Measurements from ENCODE around the gene CCDC78. TPM values are rescaled to one million over a fixed set of nuclear protein-coding genes. Genes with fewer than 3 reads are reported as not detected.
"Not testable (repeated sequence)": the region's sequence is repeated elsewhere in the genome, so short reads cannot be mapped to it uniquely, and the experiment has no call there.

The CCDC78 gene
- total RNA-seq, 1 donor from 2014 or later, result 3.9 TPM

DNA sequence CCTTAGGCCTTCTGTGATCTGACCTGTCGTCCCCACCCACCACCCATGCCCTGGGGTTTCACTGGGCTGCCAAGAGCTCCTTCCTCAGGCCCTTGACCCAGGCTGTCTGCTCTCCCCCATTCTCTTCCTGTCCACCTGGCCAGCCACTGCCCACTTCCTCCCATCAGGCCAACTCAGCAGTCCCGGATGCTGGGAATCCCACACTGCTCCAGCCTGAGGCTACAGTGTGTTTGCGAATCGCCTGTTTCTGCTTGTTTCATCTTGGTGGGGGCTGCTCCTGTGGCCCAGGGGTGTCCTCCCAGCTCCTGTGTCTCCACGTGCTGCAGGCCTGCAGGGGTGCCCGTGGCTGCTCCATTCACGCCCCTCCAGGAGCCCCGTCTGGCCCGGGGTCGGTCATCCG lies 12.2 kb downstream of the CCDC78 start:
- Mint-ChIP-seq H3K27ac (no peak overlapping the region), H3K4me3 (no peak overlapping the region), H3K27me3 (peaks cover 25% of the 10 kb centered on the region), H3K9me3 (no peaks in the 10 kb centered on the region), H3K36me3 (no peaks in the 10 kb centered on the region), H3K4me1 (ENCODE audit: unreplicated experiment) (peaks cover 13% of the 10 kb centered on the region)
- no peak for DNase-seq (ENCODE audit: extremely low spot score, unreplicated experiment)
- no peak for TF ChIP-seq CTCF (conservative IDR thresholded peaks at IDR 0.05)

GRCh38 chr16:712740-713250 lies 13.4 kb downstream of the CCDC78 start:
- H3K36me3 Mint-ChIP-seq; H3K4me1 Mint-ChIP-seq (ENCODE audit: unreplicated experiment); DNase-seq (ENCODE audit: extremely low spot score, unreplicated experiment); H3K9me3 Mint-ChIP-seq: not testable (repeated sequence)
- TF ChIP-seq CTCF (conservative IDR thresholded peaks at IDR 0.05), result peak; percentile 69
- Mint-ChIP-seq H3K27ac (peak overlapping the region; percentile 78), H3K4me3 (peak overlapping the region; percentile 44), H3K27me3 (peaks cover 38% of the 10 kb centered on the region)

- Mint-ChIP-seq H3K27ac (no peak overlapping the region), H3K4me3 (no peak overlapping the region), H3K9me3 (no peaks in the 10 kb centered on the region), H3K27me3 (peaks cover 47% of the 10 kb centered on the region), H3K36me3 (no peaks in the 10 kb centered on the region), H3K4me1 (ENCODE audit: unreplicated experiment) (peaks cover 8% of the 10 kb centered on the region)
- peak; percentile 88 for DNase-seq (ENCODE audit: extremely low spot score, unreplicated experiment)
- TF ChIP-seq CTCF (conservative IDR thresholded peaks at IDR 0.05), result peak; percentile 98
Measured at GRCh38 chr16:711548-712320, 14.5 kb downstream of the CCDC78 start.

DNA sequence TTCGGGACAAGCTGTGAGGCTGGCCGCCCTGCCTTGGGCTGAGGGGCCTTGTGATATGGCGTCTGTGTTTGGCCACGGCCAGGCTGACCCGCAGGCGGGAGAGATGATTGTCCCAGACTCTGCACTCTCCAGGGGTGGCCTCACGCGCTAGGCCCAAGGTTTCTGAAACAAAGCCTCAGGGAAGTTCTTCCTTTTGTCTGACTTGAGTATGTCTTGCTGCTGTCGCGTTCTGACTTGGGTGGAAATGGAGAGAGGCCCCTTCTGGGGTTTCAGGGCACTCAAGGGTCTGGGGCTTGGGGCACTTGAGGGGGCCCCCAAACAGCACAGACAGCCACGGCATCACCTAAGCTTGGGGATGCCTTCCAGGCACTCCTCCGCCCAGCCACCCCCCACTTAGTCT lies 15.2 kb downstream of the CCDC78 start:
- Mint-ChIP-seq H3K27ac (no peak overlapping the region), H3K4me3 (no peak overlapping the region), H3K36me3 (no peaks in the 10 kb centered on the region), H3K27me3 (peaks cover 53% of the 10 kb centered on the region), H3K9me3 (no peaks in the 10 kb centered on the region), H3K4me1 (ENCODE audit: unreplicated experiment) (peaks cover 4% of the 10 kb centered on the region)
- no peak for TF ChIP-seq CTCF (conservative IDR thresholded peaks at IDR 0.05)
- DNase-seq (ENCODE audit: extremely low spot score, unreplicated experiment), result no peak

- Mint-ChIP-seq H3K27me3 (peaks cover 50% of the 10 kb centered on the region), H3K4me3 (peak overlapping the region; percentile 52), H3K27ac (no peak overlapping the region), H3K9me3 (no peaks in the 10 kb centered on the region), H3K4me1 (ENCODE audit: unreplicated experiment) (peaks cover 4% of the 10 kb centered on the region), H3K36me3 (no peaks in the 10 kb centered on the region)
- no peak for TF ChIP-seq CTCF (conservative IDR thresholded peaks at IDR 0.05)
- no peak for DNase-seq (ENCODE audit: extremely low spot score, unreplicated experiment)
Measured at GRCh38 chr16:710500-711075, 15.7 kb downstream of the CCDC78 start.
